ENCODE results near the gene MRAP.

DNA sequence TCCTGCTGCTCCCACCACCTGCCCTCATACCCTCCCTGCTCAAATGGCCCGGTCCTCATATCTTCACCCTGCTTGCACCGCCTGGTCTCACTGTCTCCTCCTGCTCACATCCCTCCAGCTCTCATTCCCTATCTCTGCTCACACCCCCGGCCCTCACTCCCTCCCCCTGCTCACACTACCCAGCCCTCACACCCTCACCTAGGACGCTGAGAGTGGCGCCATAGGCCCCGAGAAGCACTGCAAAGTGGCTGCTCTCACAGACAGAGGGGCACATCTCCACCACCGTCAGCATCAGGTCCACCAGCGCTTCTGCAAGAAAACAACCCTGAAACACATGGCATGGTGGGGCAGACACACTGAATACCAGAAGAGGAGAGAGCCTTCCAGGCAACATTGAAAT lies 38.6 kb downstream of the MRAP start:
- TF ChIP-seq, protein P1, sequence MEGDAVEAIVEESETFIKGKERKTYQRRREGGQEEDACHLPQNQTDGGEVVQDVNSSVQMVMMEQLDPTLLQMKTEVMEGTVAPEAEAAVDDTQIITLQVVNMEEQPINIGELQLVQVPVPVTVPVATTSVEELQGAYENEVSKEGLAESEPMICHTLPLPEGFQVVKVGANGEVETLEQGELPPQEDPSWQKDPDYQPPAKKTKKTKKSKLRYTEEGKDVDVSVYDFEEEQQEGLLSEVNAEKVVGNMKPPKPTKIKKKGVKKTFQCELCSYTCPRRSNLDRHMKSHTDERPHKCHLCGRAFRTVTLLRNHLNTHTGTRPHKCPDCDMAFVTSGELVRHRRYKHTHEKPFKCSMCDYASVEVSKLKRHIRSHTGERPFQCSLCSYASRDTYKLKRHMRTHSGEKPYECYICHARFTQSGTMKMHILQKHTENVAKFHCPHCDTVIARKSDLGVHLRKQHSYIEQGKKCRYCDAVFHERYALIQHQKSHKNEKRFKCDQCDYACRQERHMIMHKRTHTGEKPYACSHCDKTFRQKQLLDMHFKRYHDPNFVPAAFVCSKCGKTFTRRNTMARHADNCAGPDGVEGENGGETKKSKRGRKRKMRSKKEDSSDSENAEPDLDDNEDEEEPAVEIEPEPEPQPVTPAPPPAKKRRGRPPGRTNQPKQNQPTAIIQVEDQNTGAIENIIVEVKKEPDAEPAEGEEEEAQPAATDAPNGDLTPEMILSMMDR (IDR thresholded peaks at IDR 0.05; ENCODE audit: insufficient read depth, low read length, poor library complexity, severe bottlenecking): no peak
- TF ChIP-seq EZH2phosphoT487 (conservative IDR thresholded peaks at IDR 0.05; ENCODE audit: low read length): no peak

Data from SU-DHL-6 (cell line).